HCT116 (cell line): Measurements from ENCODE around the gene EIF4A3. TPM values are rescaled to one million over a fixed set of nuclear protein-coding genes. Genes with fewer than 3 reads are reported as not detected.

Source experiments
- ATAC-seq: fragments of 200-7000 bp; cut with Tn5 transposase; 2 replicates; pipeline ENCODE4 v1.9.1; 2020; ENCODE audit warnings: mild to moderate bottlenecking, moderate library complexity
- BruUV-seq: library from RNA; stranded (reverse); fragments of 400-500 nt; replicated peaks from 2 replicates; lab custom pipeline; 2021; lab: Mats Ljungman, UMichigan
- CTCF ChIA-PET: fragments of 300-600 bp; sonication (Branson Sonifier 250); formaldehyde crosslinking; loops from one replicate; lab custom pipeline; 2021; ENCODE audit warnings: antibody characterized with exemption; lab: Charles Lee
- POLR2A ChIA-PET: fragments of 300-600, 350-600 bp; sonication (Branson Sonifier 250); formaldehyde crosslinking; loops from one replicate; lab custom pipeline; 2021; ENCODE audit warnings: antibody characterized with exemption; lab: Charles Lee
- RAD21 ChIA-PET, 2 experiments: fragments of 300-600 bp; sonication (Branson Sonifier 250); formaldehyde crosslinking; loops; one replicate each; lab custom pipeline; 2023; ENCODE audit warnings: low total read pairs in 2 of 2; ENCODE audit not compliant: uncharacterized antibody in 2 of 2, unreplicated experiment in 2 of 2, low non-redundant PET in 1 of 2; lab: Charles Lee
- DNase-seq: peaks from one replicate; pipeline ENCODE4 v3.0.0-alpha.2; 2010; ENCODE audit warnings: low read depth, low spot score
- H2AFZ ChIP-seq: fragments of 200-600 bp; shearing (Covaris generic), sonication (generic); 2 replicates; pipeline ENCODE4 v1.6.1; 2017; ENCODE audit warnings: low read depth, mixed run types, mixed read lengths, antibody characterized with exemption, low read length; ENCODE audit not compliant: poor library complexity, severe bottlenecking
- H3K27ac ChIP-seq: 2 replicates; pipeline ENCODE4 v1.5.1; 2012; ENCODE audit warnings: low read depth, low read length
- H3K27me3 ChIP-seq: fragments of 200-600 bp; sonication (generic); 2 replicates; pipeline ENCODE4 v1.6.1; 2016; ENCODE audit warnings: mixed run types, low read length, mixed read lengths; ENCODE audit not compliant: insufficient read depth
- H3K36me3 ChIP-seq, 2 experiments: fragments of 200-500 bp in 1 of 2; fragments of 200-600 bp in 1 of 2; sonication (Bioruptor generic) in 1 of 2; sonication (generic) in 1 of 2; 2 replicates each; pipeline versions ENCODE4 v1.5.1 to v1.6.1; 2014 to 2016; ENCODE audit warnings: low read length in 2 of 2, inconsistent platforms in 1 of 2, mixed read lengths in 1 of 2, mixed run types in 1 of 2; ENCODE audit not compliant: insufficient read depth in 2 of 2, control insufficient read depth in 1 of 2
- H3K4me1 ChIP-seq, 2 experiments: fragments of 200-600 bp in 1 of 2; sonication (generic) in 1 of 2; 2 replicates each; pipeline versions ENCODE4 v1.5.1 to v1.6.1; 2012 to 2017; ENCODE audit warnings: low read length in 2 of 2, inconsistent platforms in 1 of 2, mild to moderate bottlenecking in 1 of 2, mixed read lengths in 1 of 2, mixed run types in 1 of 2, moderate library complexity in 1 of 2; ENCODE audit not compliant: insufficient read depth in 2 of 2, control insufficient read depth in 1 of 2
- H3K4me2 ChIP-seq: fragments of 200-600 bp; sonication (generic); 2 replicates; pipeline ENCODE4 v1.6.1; 2017; ENCODE audit warnings: mixed run types, low read length, mixed read lengths
- H3K4me3 ChIP-seq, 2 experiments: fragments of 200-600 bp in 1 of 2; sonication (generic) in 1 of 2; replicated peaks in 1 of 2; 2 replicates each; pipeline ENCODE4 v1.5.1; 2011 to 2016; ENCODE audit warnings: low read length in 2 of 2, control low read depth in 1 of 2, low read depth in 1 of 2, mild to moderate bottlenecking in 1 of 2, mixed read lengths in 1 of 2, mixed run types in 1 of 2
- H3K79me2 ChIP-seq: fragments of 200-600 bp; sonication (generic); 2 replicates; pipeline ENCODE4 v1.6.1; 2017; ENCODE audit warnings: mild to moderate bottlenecking, mixed run types, low read length, moderate library complexity, mixed read lengths; ENCODE audit not compliant: insufficient read depth
- H3K9ac ChIP-seq: fragments of 200-600 bp; sonication (generic); 2 replicates; pipeline ENCODE4 v1.6.1; 2016; ENCODE audit warnings: low read length, mixed read lengths
- H3K9me2 ChIP-seq: fragments of 200-600 bp; sonication (generic), shearing (Covaris generic); 2 replicates; pipeline ENCODE4 v1.6.1; 2017; ENCODE audit warnings: mixed run types, mild to moderate bottlenecking, moderate library complexity; ENCODE audit not compliant: insufficient read depth
- H3K9me3 ChIP-seq, 2 experiments: fragments of 200-500 bp in 1 of 2; fragments of 200-600 bp in 1 of 2; sonication (Bioruptor generic) in 1 of 2; sonication (generic) in 1 of 2; 2 replicates each; pipeline ENCODE4 v1.6.1; 2014 to 2017; ENCODE audit warnings: low read length in 2 of 2, mixed read lengths in 2 of 2, inconsistent platforms in 1 of 2, low read depth in 1 of 2, mild to moderate bottlenecking in 1 of 2, mixed run types in 1 of 2, moderate library complexity in 1 of 2; ENCODE audit not compliant: control insufficient read depth in 1 of 2, insufficient read depth in 1 of 2
- H4K20me1 ChIP-seq: fragments of 200-600 bp; sonication (generic), shearing (Covaris generic); 2 replicates; pipeline ENCODE4 v1.6.1; 2017; ENCODE audit warnings: mixed run types, mild to moderate bottlenecking, moderate library complexity; ENCODE audit not compliant: insufficient read depth
- RAD21 ChIP-seq: IDR thresholded peaks from 2 replicates; pipeline ENCODE4 v1.6.1; 2012; ENCODE audit warnings: low read depth, mild to moderate bottlenecking
- ZNF274 ChIP-seq: fragments of 200-500 bp; sonication (Bioruptor generic); IDR thresholded peaks from 2 replicates; pipeline ENCODE4 v1.6.1; 2014; ENCODE audit warnings: mild to moderate bottlenecking, low read depth, low read length, inconsistent platforms
- intact Hi-C: fragments of 100-400 bp; cut with micrococcal nuclease; formaldehyde crosslinking; loops from 2 replicates; pipeline ENCODE4 v1.10.0; 2022
- total RNA-seq: library from RNA; stranded (reverse); gene quantifications from one replicate; pipeline ENCODE4 v1.2.1, GENCODE V29; 2021; ENCODE audit not compliant: unreplicated experiment
- TF ChIP-seq, protein P1 (sequence below), 3 experiments: fragments of 200-600 bp in 1 of 3; sonication (generic) in 1 of 3; IDR thresholded peaks in 2 of 3; conservative IDR thresholded peaks in 1 of 3; 2 replicates each; pipeline ENCODE4 v1.5.1; 2012 to 2017; ENCODE audit warnings: low read depth in 2 of 3, low read length in 2 of 3, antibody characterized with exemption in 1 of 3, borderline replicate concordance in 1 of 3, control low read depth in 1 of 3, mild to moderate bottlenecking in 1 of 3, mixed read lengths in 1 of 3, mixed run types in 1 of 3, moderate library complexity in 1 of 3; ENCODE audit not compliant: insufficient read depth in 1 of 3

The EIF4A3 gene
- total RNA-seq, 1 experiment from 2014 or later: 248 TPM

DNA sequence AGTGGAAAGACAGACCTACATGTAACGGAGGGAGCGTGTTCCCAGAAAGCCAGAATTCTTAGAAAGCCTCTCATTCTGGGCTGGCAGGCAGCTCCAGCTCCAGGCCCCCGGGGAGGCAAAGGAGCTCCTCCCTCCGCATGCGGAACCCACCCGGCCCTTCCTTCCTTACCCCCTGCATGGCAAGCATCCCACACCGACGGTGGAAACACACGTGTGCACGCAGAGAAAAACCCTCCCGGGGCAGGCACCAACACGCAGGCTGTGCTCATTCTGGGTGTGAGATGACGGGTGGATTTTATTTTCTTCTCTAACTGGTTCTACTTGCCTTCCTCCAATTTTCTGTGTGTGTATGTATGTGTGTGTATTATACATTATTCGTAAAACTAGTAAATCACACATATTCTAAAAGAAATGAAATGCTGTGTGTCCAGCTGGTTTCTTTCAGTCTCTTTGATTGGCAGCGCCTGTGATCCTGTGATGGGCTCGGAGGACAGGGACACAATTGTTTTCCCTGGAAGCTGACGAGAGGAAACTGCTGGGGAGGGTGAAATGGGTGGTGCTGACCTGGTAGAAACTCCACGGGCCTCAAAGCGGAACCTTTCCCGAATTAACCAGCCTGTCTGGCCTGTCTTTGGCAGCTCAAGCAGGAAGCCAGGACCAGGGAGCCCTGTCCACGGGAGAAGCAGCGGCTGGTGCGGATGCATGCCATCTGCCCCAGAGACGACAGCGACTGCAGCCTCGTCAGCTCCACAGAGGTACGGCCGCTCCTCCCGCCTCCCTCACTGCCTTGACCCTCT, 45.1 kb upstream of the EIF4A3 start (continued):
- TF ChIP-seq ZNF274: no peak

GRCh38 chr17:80191192-80191591, 44.3 kb upstream of the EIF4A3 start:
- no peak overlapping the region for H3K4me2 ChIP-seq
- H3K4me3 ChIP-seq: no peak overlapping the region
- TF ChIP-seq, protein P1, sequence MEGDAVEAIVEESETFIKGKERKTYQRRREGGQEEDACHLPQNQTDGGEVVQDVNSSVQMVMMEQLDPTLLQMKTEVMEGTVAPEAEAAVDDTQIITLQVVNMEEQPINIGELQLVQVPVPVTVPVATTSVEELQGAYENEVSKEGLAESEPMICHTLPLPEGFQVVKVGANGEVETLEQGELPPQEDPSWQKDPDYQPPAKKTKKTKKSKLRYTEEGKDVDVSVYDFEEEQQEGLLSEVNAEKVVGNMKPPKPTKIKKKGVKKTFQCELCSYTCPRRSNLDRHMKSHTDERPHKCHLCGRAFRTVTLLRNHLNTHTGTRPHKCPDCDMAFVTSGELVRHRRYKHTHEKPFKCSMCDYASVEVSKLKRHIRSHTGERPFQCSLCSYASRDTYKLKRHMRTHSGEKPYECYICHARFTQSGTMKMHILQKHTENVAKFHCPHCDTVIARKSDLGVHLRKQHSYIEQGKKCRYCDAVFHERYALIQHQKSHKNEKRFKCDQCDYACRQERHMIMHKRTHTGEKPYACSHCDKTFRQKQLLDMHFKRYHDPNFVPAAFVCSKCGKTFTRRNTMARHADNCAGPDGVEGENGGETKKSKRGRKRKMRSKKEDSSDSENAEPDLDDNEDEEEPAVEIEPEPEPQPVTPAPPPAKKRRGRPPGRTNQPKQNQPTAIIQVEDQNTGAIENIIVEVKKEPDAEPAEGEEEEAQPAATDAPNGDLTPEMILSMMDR (IDR thresholded peaks at IDR 0.05 in 2 of 3, conservative IDR thresholded peaks at IDR 0.05 in 1 of 3; ENCODE audit: borderline replicate concordance in 1 of 3, insufficient read depth in 1 of 3, low read depth in 2 of 3, low read length in 2 of 3): 0 out of 6 replicates have a peak, but pooled peaks of 1 of the 3 experiments have one; percentile 6
- TF ChIP-seq RAD21: no peak; the same call in 1 of the 2 replicates
- ATAC-seq: no peak
- DNase-seq: no peak
- H3K9me2 ChIP-seq: no peaks in the 10 kb centered on the region
- H3K27me3 ChIP-seq: no peaks in the 10 kb centered on the region; the same call in 1 of the 2 replicates
- no TSS peak for BruUV-seq
- no peaks in the 10 kb centered on the region for H4K20me1 ChIP-seq
- ChIA-PET POLR2A (interaction anchor here (1.7 kb wide), 1 partner anchor 42 kb away, joined by 4 read pairs; no protein-coding TSS in a partner anchor), CTCF (interaction anchor here (0.7 to 1.0 kb wide), 2 partner anchors 9 to 12 kb away, joined by 3 to 4 read pairs; no protein-coding TSS in a partner anchor), RAD21 (no interaction called here)
- no peak overlapping the region for H3K27ac ChIP-seq
- no peaks in the 10 kb centered on the region for H3K36me3 ChIP-seq
- intact Hi-C loops: no loop called here
- no peaks in the 10 kb centered on the region; a peak in 1 of 4 replicates for H3K9me3 ChIP-seq
- no peak overlapping the region for H3K9ac ChIP-seq
- no peaks in the 10 kb centered on the region for H3K79me2 ChIP-seq
- no peak overlapping the region for H2AFZ ChIP-seq
- H3K4me1 ChIP-seq: peaks cover 0 to 16% of the 10 kb centered on the region in 2 experiments; a peak in 1 of 4 replicates
